GM18508 (cell line): ENCODE measurements around the gene SDF4.
"Not testable (repeated sequence)": the region's sequence is repeated elsewhere in the genome, so short reads cannot be mapped to it uniquely, and the experiment has no call there.

Experiments
- ATAC-seq: cut with Tn5 transposase; IDR thresholded peaks from one replicate; pipeline ENCODE4 v1.9.1; 2021; ENCODE audit warnings: moderate number of reproducible peaks; ENCODE audit not compliant: insufficient read depth, unreplicated experiment

The SDF4 gene

GRCh38 chr1:1181938-1182410, 49.8 kb downstream of the SDF4 start:
- no peak for ATAC-seq

DNA sequence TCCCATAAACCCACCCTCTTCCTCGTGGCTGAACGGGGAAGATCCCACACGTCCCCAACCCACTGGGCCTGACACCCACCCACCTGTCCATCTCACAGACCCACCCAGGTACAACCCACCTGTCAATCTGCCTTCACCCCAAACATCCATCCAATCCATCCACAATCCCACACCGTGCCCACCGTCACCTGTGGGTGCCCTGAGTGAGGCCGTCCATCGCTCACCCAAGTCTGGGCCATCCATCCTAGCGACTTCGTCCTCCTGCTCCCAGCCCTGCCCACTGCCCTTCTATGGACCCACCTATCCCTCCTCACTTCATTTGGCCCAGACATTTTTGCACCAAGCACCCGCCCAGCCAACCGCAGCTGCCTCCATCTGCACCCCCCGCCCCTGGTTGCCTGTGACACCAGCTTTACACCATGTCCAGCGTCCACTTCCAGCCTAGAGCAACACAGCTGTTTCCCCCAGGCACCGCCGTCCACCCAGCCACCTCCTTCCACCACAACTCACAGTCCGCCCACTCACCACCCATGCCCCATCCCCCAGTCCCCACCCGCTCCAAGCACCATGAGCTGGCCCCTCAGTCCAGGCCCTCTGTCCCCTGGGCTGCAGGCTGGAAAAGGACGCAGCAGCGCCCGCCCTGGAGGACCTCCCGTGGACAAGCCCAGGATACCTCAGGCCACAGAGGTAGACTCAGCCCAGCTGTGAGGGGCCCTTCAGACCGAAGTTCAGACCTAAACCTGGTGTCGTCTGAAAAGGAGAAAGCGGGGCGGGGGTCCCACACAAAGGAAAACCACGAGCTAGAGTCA, 50.5 kb downstream of the SDF4 start:
- no peak for ATAC-seq

GRCh38 chr1:1179983-1180861, 51.6 kb downstream of the SDF4 start:
- ATAC-seq, result no peak

DNA sequence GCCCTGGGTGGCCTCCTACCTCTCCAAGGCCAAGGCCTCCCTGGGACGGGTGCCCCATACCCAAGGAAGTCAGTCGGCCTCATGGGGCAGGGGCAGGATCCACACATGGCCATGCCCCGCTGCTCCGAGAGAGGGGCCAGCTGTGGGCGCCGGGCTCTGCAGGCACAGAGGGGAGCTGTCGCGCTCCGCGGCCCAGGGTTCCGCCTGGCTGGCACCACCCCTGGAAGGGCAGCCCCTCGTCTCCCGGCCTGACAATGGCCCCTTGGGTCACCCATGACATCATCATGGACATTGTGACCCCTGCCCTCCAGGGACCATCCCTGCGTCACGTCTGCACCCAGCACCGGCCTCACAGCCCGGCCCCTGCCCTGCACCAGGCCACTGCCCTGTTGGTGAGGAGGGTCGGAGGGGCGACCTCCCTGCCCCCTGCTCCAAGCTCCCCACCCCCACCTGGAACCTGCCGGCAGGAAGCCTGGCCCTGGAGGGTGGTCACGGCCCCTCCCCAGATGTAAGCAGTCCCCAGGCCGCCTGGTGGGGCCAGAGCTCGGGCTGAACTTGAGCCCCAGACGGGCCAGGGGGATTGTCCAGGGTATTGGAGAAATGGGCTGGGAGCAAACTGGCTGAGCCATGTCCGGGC, 52.3 kb downstream of the SDF4 start:
- ATAC-seq, result no peak

DNA sequence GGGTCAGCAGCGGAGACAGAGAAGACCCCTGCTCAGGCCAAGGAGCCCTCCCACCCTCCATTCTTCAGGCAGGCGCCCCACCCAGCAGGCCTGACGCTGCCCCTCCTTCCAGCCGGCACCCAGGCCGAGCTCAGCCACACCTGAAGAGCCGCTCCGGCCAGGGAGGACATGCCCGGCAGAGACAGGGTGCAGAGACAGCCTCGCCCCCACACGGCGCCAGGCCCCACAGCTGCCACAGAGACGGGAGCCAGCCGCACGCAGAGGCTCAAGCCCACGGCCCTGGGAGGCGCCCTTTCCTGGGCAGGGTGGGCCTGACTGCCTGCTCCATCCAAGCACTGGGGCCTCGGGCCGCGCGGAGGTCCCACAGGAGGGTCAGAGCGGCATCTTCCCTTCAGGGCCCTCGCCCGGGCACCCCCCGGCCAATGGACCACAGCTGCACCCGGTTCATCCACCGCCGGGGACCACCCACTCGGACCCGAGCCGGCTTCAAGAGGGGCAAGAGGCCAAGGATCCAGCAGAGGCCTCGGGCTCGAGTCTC, 52.9 kb downstream of the SDF4 start:
- no peak for ATAC-seq

DNA sequence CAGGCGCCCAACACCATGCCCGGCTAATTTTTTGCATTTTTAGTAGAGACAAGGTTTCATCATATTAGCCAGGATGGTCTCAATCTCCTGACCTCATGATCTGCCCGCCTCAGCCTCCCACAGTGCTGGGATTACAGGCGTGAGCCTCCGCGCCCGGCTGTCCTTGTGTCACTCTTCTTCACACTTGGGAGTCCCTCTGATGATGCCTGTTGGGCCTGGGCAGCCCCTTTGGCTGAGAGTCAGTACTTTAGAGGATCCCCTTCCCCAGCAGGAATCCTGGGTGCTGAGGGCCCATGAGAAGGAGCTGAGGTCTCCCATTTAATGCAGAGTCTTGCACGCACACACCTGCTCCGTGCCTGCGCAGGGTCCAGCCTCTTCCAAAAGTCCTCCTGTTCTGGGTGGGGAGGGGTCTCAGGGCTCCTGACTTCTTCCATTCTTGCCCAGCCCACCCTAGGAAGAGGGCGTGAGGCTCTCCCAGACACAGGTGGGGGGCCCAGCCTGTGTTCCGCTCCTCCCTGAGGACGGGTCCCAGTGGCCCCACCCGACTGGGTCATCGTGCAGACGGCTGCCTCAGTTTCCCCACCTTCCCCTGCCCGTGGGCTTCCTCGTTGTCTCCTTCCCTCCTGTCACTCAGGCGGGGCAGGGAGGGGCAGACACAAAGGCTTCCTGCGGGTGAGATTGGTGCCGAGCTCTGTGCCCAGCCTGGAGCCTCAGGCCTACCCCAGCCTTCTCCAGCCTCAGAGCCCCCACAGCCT, 54.2 kb downstream of the SDF4 start:
- no peak for ATAC-seq

DNA sequence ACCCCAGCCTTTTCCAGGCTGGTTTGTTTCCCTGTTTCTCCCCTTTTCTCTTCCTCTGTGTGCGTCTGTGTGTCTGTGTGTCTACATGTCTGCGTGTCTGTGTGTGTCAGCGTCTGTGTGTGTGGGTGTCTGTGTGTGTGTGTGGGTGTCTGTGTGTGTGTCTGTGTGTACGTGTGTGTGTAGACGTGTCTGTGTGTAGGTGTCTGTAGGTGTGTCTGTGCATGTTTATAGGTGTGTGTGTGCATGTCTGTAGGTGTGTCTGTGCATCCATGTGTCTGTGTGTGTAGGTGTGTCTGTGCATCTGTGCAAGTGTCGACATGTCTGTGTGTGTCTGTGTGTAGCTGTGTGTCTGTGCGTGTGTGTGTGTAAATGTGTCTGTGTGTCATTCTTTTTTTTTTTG, 54.9 kb downstream of the SDF4 start:
- no peak for ATAC-seq

GRCh38 chr1:1176063-1176761, 55.6 kb downstream of the SDF4 start:
- not testable (repeated sequence) for ATAC-seq

DNA sequence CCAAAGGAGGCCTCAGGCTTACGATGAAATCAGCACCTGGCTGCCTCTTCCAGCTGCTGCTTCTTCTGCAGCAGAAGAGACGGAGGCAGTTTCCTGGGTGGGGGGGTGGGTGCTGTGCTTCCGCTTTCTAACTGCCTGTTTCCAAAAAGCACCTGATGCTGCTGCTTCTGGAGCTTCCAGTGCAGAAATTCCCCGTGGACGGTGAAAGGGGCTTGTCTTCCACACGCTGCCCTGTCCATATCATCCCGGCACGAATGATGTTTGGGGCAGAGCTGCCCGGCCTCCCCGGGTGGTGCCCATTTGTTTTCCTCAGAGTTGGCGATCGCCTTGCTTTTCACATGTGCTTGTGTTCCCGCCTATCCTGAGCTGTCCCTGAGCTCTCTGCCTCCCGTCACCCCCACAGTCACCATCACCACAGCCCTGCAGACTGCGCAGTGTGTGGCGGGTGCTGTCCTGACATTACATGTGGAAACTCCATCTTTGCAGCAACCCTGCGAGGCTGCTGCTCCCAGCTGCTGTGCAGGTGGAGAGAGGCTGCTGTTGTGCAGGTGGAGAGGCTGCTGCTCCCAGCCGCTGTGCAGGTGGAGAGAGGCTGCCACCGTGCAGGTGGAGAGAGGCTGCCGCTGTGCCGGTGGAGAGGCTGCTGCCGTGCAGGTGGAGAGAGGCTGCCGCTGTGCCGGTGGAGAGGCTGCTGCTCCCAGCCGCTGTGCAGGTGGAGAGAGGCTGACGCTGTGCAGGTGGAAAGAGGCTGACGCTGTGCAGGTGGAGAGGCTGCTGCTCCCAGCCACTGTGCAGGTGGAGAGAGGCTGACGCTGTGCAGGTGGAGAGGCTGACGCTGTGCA, 56.4 kb downstream of the SDF4 start:
- ATAC-seq, result no peak

DNA sequence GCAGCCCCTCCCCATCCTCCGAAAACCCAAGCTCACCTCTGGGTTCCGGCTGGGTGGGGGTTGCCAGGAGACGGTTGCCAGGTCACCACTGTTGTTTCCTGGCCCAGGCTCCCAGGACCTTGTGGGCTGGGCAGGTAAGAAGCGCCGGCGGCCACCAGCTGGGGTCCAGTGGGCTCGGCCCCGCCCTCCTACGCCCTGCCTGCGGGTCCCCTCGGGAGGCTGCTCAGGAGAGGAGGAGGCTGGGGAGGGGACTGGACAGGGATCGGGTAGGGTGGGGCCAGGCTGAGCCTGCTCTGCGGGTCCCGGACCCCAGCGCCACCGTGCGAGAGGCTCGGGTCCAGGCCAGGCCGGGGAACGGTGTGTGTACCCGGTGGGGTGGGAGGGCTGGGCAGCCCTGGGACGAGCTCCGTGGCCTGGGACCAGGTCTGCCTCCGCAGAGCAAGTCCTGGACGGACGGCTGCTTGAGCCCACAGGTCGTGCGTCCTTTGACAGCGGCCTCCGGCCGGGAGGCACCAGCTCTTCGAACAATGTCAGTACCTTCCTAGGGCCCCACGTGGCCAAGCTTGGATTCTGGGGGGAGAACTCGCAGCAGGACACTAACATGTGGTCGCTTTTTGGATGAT, 57.9 kb downstream of the SDF4 start, which contains the start of gene TTLL10:
Gene TTLL10, plus strand, starts transcription at position 88 of the 623 bp plus-strand sequence. CDS start 5,336 bp downstream, outside the sequence.
- no peak for ATAC-seq

DNA sequence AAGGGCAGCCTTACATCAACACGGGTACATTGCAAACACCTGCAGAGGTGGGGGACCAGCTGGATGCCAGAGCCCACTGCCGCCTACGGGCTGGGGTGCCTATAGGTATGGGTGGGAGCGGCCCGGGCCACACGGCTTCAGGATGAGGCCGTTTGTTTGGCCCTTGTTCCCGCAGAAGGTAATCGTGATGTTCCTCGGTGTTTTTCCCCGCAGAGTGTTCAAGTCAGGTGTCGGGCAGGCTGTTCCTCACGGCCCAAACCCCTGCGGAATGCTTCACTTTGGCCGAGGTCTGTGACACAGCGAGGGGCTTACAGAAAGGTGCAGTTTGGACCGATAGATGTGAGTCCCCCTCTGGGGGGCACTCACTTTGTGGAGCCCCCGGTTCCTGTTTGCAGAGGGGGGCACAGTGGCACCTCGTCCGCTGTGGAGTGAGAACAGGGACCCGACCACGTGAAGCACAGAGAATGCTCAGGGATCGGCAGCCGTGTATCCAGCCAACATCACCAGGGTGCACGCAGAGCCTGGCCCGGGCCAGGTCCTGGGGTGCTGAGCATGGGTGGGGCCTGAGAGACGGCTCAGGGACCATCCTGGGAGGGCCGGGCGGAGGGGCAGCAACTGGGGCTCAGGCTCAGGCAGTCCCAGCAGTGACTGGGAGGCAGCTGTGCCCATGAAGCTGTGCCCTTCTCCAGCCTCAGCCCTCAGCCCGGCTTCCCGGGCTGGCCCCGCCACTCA, 58.6 kb downstream of the SDF4 start:
- ATAC-seq, result no peak

DNA sequence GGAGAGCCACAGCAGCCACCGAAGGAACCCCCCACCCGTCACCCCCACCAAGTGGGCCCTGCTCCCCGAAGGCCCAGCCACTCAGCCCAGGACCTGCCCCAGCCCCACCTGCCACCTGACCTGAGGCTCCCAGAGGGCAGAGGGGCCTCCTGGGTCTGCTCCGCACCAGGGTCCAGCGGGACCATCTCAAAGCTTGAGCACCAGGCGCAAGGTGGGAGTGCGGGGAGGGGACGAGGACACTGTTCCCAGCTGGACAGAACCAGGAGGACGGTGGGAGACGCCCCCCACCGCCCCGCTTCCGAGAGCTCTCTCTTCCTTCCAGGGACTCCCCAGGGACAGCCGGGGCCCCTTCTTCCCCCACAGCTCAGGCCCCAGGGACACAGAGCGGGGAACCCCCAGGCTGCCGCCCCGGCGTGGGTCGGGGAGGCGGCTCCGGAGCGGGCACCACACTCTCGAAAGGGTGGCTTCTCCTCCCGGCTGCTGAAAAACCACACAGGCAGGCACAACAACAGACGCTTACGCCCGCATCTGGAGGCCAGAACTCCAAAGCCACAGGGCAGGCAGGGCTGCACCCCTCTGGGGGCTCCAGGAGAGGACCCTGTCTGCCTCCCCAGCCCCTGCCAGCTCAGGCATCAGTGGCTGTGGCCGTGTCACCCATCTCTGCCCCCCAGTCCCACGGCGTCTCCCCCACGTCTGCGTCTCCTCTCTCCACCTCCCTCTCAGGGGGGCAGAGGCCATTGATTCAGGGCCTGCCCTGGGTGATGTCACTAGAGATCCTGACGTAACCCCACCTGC, 60.1 kb downstream of the SDF4 start:
- ATAC-seq, result no peak

- ATAC-seq, result no peak
These were observed 60.6 kb downstream of the SDF4 start for GRCh38 chr1:1171161-1171545.

- no peak for ATAC-seq
These were observed 61.3 kb downstream of the SDF4 start for GRCh38 chr1:1170215-1171091.

DNA sequence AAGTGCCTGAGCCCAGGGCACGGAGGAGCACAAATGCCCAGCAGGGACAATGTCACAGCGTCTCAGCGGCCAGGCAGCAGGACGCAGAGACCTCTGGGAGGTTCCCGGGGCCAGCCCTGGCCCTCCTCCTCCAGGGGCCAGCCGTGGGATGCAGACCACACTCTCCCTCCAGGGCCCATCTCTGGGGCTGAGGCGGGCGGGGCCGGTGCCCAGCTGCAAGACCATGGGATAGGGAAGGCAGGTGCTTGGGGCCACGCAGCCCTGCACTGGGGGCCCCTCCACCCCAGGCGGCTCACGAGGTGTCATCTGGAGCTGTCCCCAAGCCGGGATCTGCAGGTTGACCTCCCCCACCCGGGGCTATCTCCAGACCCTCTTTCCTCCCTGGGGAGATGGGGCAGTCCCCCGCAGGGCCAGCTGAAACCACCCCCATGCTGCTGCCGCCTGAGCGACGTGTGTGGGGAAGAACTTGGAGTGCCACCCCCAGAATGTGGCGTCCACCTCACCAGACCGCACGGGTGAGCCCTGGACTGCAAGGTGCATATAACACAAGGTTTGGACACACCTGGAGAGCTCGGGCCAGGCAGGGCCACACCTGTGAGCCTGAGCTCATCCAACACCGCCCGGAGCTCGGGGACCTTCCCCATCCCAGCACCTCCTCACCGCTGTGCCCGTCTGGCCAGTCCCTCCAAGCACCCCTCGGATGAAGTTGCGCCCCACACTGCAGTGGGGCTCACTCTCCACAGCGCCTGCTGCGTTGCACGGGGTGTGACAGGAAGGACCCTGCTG, 62.2 kb downstream of the SDF4 start:
- ATAC-seq, result no peak
